ENCODE results near the gene GNAO1.

Gene GNAO1

GRCh38 chr16:56325956-56326355, 134.7 kb downstream of the GNAO1 start:
- TF ChIP-seq CTCF (IDR thresholded peaks at IDR 0.05; ENCODE audit: low read depth, low read length): no peak
- no peak overlapping the region for H3K4me3 ChIP-seq (ENCODE audit: low read depth, low read length)

GRCh38 chr16:56327071-56327928, 136.0 kb downstream of the GNAO1 start:
- no peak overlapping the region for H3K4me3 ChIP-seq (ENCODE audit: low read depth, low read length)
- no peak for TF ChIP-seq CTCF (IDR thresholded peaks at IDR 0.05; ENCODE audit: low read depth, low read length)

- TF ChIP-seq CTCF (IDR thresholded peaks at IDR 0.05; ENCODE audit: low read depth, low read length): no peak
- no peak overlapping the region for H3K4me3 ChIP-seq (ENCODE audit: low read depth, low read length)
These were observed 136.6 kb downstream of the GNAO1 start for GRCh38 chr16:56327929-56328258.

GRCh38 chr16:56328276-56329022, 137.2 kb downstream of the GNAO1 start:
- no peak for TF ChIP-seq CTCF (IDR thresholded peaks at IDR 0.05; ENCODE audit: low read depth, low read length)
- H3K4me3 ChIP-seq (ENCODE audit: low read depth, low read length): no peak overlapping the region

GRCh38 chr16:56329887-56330286, 138.6 kb downstream of the GNAO1 start:
- no peak for TF ChIP-seq CTCF (IDR thresholded peaks at IDR 0.05; ENCODE audit: low read depth, low read length)
- no peak overlapping the region for H3K4me3 ChIP-seq (ENCODE audit: low read depth, low read length)

GRCh38 chr16:56330476-56330875, 139.2 kb downstream of the GNAO1 start:
- H3K4me3 ChIP-seq (ENCODE audit: low read depth, low read length): no peak overlapping the region
- no peak for TF ChIP-seq CTCF (IDR thresholded peaks at IDR 0.05; ENCODE audit: low read depth, low read length)

- TF ChIP-seq CTCF (IDR thresholded peaks at IDR 0.05; ENCODE audit: low read depth, low read length): no peak
- H3K4me3 ChIP-seq (ENCODE audit: low read depth, low read length): no peak overlapping the region
These were observed 140.1 kb downstream of the GNAO1 start for GRCh38 chr16:56331399-56331798.
